Mesenchymal stem cell (in vitro differentiated cells and primary cell): ENCODE measurements around the gene PUS7.

Experiments
- DNase-seq: peaks from one replicate; pipeline ENCODE4 v3.0.0-alpha.2; 2013
- H2AFZ ChIP-seq: one replicate; pipeline ENCODE4 v1.6.1; 2013; ENCODE audit warnings: low read depth, mild to moderate bottlenecking, control low read depth, inconsistent platforms, low read length, moderate library complexity
- H2AK5ac ChIP-seq: 2 replicates; pipeline ENCODE4 v1.6.1; 2013; ENCODE audit warnings: low read length, moderate library complexity, mild to moderate bottlenecking, inconsistent platforms; ENCODE audit not compliant: severe bottlenecking
- H2BK120ac ChIP-seq: one replicate; pipeline ENCODE4 v1.6.1; 2013; ENCODE audit warnings: low read depth, mild to moderate bottlenecking, inconsistent platforms, low read length, moderate library complexity
- H2BK12ac ChIP-seq, 2 experiments: one replicate each; pipeline ENCODE4 v1.6.1; 2013; ENCODE audit warnings: inconsistent platforms in 2 of 2, low read length in 2 of 2, mild to moderate bottlenecking in 2 of 2, moderate library complexity in 2 of 2, control low read depth in 1 of 2
- H2BK15ac ChIP-seq: one replicate; pipeline ENCODE4 v1.6.1; 2013; ENCODE audit warnings: mild to moderate bottlenecking, low read depth, inconsistent platforms; ENCODE audit not compliant: poor library complexity, severe bottlenecking
- H2BK5ac ChIP-seq: 2 replicates; pipeline ENCODE4 v1.6.1; 2013; ENCODE audit warnings: low read depth, mild to moderate bottlenecking, low read length, control low read depth, inconsistent platforms; ENCODE audit not compliant: poor library complexity, severe bottlenecking
- H3K14ac ChIP-seq, 2 experiments: one replicate each; pipeline ENCODE4 v1.6.1; 2013; ENCODE audit warnings: inconsistent platforms in 2 of 2, low read length in 2 of 2, control low read depth in 1 of 2, mild to moderate bottlenecking in 1 of 2, moderate library complexity in 1 of 2
- H3K18ac ChIP-seq, 2 experiments: one replicate each; pipeline ENCODE4 v1.6.1; 2013; ENCODE audit warnings: inconsistent platforms in 2 of 2, low read length in 2 of 2, control low read depth in 1 of 2, low read depth in 1 of 2, mild to moderate bottlenecking in 1 of 2
- H3K23ac ChIP-seq, 2 experiments: one replicate each; pipeline ENCODE4 v1.6.1; 2013; ENCODE audit warnings: inconsistent platforms in 2 of 2, low read length in 2 of 2, mild to moderate bottlenecking in 2 of 2, moderate library complexity in 2 of 2, control low read depth in 1 of 2
- H3K27ac ChIP-seq: 2 replicates; pipeline ENCODE4 v1.5.1; 2013; ENCODE audit warnings: mild to moderate bottlenecking, moderate library complexity, low read length, control low read depth, inconsistent platforms; ENCODE audit not compliant: poor library complexity, severe bottlenecking
- H3K27me3 ChIP-seq, 2 experiments: 2 replicates each; pipeline versions ENCODE4 v1.6.1 to v1.7.0; 2013; ENCODE audit warnings: low read length in 2 of 2, mild to moderate bottlenecking in 2 of 2, moderate library complexity in 2 of 2, control low read depth in 1 of 2, inconsistent platforms in 1 of 2; ENCODE audit not compliant: control insufficient read depth in 1 of 2, insufficient read depth in 1 of 2
- H3K36me3 ChIP-seq, 2 experiments: 2 replicates each; pipeline versions ENCODE4 v1.6.1 to v1.7.0; 2013; ENCODE audit warnings: low read length in 2 of 2, control low read depth in 1 of 2, inconsistent platforms in 1 of 2, low read depth in 1 of 2, mild to moderate bottlenecking in 1 of 2; ENCODE audit not compliant: insufficient read depth in 2 of 2, control insufficient read depth in 1 of 2
- H3K4ac ChIP-seq, 2 experiments: one replicate each; pipeline ENCODE4 v1.6.1; 2013; ENCODE audit warnings: inconsistent platforms in 2 of 2, low read length in 2 of 2, mild to moderate bottlenecking in 2 of 2, moderate library complexity in 2 of 2, control low read depth in 1 of 2, low read depth in 1 of 2
- H3K4me1 ChIP-seq: 2 replicates; pipeline ENCODE4 v1.6.1; 2013; ENCODE audit warnings: low read depth, low read length, control low read depth; ENCODE audit not compliant: control insufficient read depth, insufficient read depth
- H3K4me2 ChIP-seq: 2 replicates; pipeline ENCODE4 v1.6.1; 2013; ENCODE audit warnings: low read length, mild to moderate bottlenecking, inconsistent platforms; ENCODE audit not compliant: poor library complexity, severe bottlenecking
- H3K4me3 ChIP-seq, 2 experiments: 2 replicates each; pipeline versions ENCODE4 v1.5.1 to v1.7.0; 2013; ENCODE audit warnings: low read length in 2 of 2, mild to moderate bottlenecking in 2 of 2, control low read depth in 1 of 2, low read depth in 1 of 2; ENCODE audit not compliant: insufficient read depth in 1 of 2
- H3K79me1 ChIP-seq: replicated peaks from 2 replicates; pipeline ENCODE4 v1.6.1; 2013; ENCODE audit warnings: mild to moderate bottlenecking, control low read depth, low read length, inconsistent platforms; ENCODE audit not compliant: poor library complexity, severe bottlenecking
- H3K9ac ChIP-seq: 2 replicates; pipeline ENCODE4 v1.7.0; 2013; ENCODE audit warnings: mild to moderate bottlenecking, low read length, moderate library complexity
- H3K9me3 ChIP-seq: 2 replicates; pipeline ENCODE4 v1.7.0; 2013; ENCODE audit warnings: mild to moderate bottlenecking, low read length; ENCODE audit not compliant: control insufficient read depth
- H4K8ac ChIP-seq: one replicate; pipeline ENCODE4 v1.6.1; 2013; ENCODE audit warnings: inconsistent platforms, mild to moderate bottlenecking, low read length, moderate library complexity
- H4K91ac ChIP-seq: one replicate; pipeline ENCODE4 v1.6.1; 2013; ENCODE audit warnings: mild to moderate bottlenecking, low read length, inconsistent platforms
- WGBS: methylation state at CpG from one replicate; pipeline ENCODE4 v1.1.7; 2013; ENCODE audit warnings: mixed read lengths; 5-methylcytosine and 5-hydroxymethylcytosine counted together

Gene PUS7

DNA sequence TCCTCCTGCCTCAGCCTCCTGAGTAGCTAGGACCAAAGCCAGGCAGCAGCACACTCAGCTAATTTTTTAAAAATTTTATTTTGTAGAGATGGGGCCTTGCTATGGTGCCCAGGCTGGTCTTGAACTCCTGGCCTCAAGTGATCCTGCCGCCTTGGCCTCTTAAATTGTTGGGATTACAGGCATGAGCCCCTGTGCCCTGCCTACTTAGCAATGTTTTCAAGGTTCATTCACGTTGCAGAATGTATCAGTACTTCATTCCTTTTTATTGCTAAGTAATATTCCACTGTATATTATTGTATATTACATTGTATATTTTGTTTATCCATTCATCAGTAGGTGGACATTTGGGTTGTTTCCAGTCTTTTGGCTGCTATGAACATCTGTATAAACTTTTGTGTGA lies 44.2 kb downstream of the PUS7 start:
- Histone ChIP-seq H3K27me3 (no peaks in the 10 kb centered on the region), H3K9me3 (no peaks in the 10 kb centered on the region)
- 100% methylated on average over 1 of the region's 2 CpGs for WGBS

GRCh38 chr7:105474045-105474444 lies 48.0 kb downstream of the PUS7 start:
- H3K18ac ChIP-seq: no peak overlapping the region
- H3K27ac ChIP-seq: no peak overlapping the region
- no peak overlapping the region for H3K4me2 ChIP-seq
- H3K9ac ChIP-seq: no peak overlapping the region
- no peak overlapping the region for H2BK5ac ChIP-seq
- no peak for DNase-seq
- no CpG with 5 or more reads among the region's 1 CpG for WGBS
- no peak overlapping the region for H2AK5ac ChIP-seq
- H3K4me3 ChIP-seq: no peak overlapping the region
- no peak overlapping the region for H2AFZ ChIP-seq
- peaks cover 4% of the 10 kb centered on the region for H3K79me1 ChIP-seq
- peaks cover 6% of the 10 kb centered on the region for H3K4me1 ChIP-seq
- H4K8ac ChIP-seq: no peak overlapping the region
- peaks cover 14 to 20% of the 10 kb centered on the region in 2 experiments for H3K36me3 ChIP-seq
- no peaks in the 10 kb centered on the region for H3K9me3 ChIP-seq
- H2BK15ac ChIP-seq: no peak overlapping the region
- no peak overlapping the region for H3K14ac ChIP-seq
- no peak overlapping the region for H4K91ac ChIP-seq
- H3K4ac ChIP-seq: no peak overlapping the region
- no peak overlapping the region for H2BK120ac ChIP-seq
- H3K27me3 ChIP-seq: no peaks in the 10 kb centered on the region
- no peak overlapping the region for H2BK12ac ChIP-seq
- H3K23ac ChIP-seq: no peak overlapping the region

More for the DNA sequence above, 44.2 kb downstream of the PUS7 start:
- peaks cover 14 to 32% of the 10 kb centered on the region in 2 experiments for H3K36me3 ChIP-seq
- H3K23ac ChIP-seq: no peak overlapping the region
- H2BK12ac ChIP-seq: no peak overlapping the region
- H3K79me1 ChIP-seq: peaks cover 7% of the 10 kb centered on the region
- H3K4me3 ChIP-seq: no peak overlapping the region
- no peak overlapping the region for H3K14ac ChIP-seq
- no peak overlapping the region for H2BK120ac ChIP-seq
- H2AK5ac ChIP-seq: no peak overlapping the region
- no peak overlapping the region for H3K4ac ChIP-seq
- H3K4me1 ChIP-seq: peaks cover 7% of the 10 kb centered on the region
- no peak overlapping the region for H2BK15ac ChIP-seq
- H2BK5ac ChIP-seq: no peak overlapping the region
- H4K91ac ChIP-seq: no peak overlapping the region
- H3K9ac ChIP-seq: no peak overlapping the region
- no peak overlapping the region for H2AFZ ChIP-seq
- no peak overlapping the region for H3K27ac ChIP-seq
- no peak overlapping the region for H3K18ac ChIP-seq
- no peak overlapping the region for H4K8ac ChIP-seq
- DNase-seq: no peak
- no peak overlapping the region for H3K4me2 ChIP-seq

DNA sequence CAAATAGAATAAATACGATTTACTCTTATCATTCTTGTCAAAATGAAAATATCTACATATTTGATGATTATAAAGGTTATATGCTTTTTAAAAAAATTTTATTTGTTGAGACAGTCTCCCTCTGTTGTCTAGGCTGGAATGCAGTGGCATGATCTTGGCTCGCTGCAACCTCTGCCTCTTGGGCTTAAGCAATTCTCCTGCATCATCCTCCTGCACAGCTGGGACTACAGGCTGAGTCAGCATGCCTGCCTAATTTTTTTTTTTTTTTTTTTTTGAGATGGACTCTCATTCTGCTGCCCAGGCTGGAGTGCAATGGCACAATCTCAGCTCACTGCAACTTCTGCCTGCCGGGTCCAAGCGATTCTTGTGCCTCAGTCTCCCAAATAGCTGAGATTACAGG lies 48.9 kb downstream of the PUS7 start:
- Histone ChIP-seq H3K4ac (no peak overlapping the region), H2BK15ac (no peak overlapping the region), H2BK5ac (no peak overlapping the region), H2BK120ac (no peak overlapping the region), H4K8ac (no peak overlapping the region), H2AFZ (no peak overlapping the region), H3K27ac (peak overlapping the region; percentile 25), H4K91ac (no peak overlapping the region), H2AK5ac (no peak overlapping the region), H3K4me3 (no peak overlapping the region), H3K9me3 (no peaks in the 10 kb centered on the region), H3K4me1 (peaks cover 6% of the 10 kb centered on the region), H3K4me2 (no peak overlapping the region), H3K18ac (no peak overlapping the region), H3K36me3 (peaks cover 14% of the 10 kb centered on the region in 2 experiments), H3K9ac (peak overlapping the region; percentile 60), H3K79me1 (peaks cover 4% of the 10 kb centered on the region), H3K23ac (no peak overlapping the region), H3K27me3 (no peaks in the 10 kb centered on the region), H3K14ac (no peak overlapping the region), H2BK12ac (no peak overlapping the region)
- DNase-seq: peak; percentile 85
- whole genome bisulfite sequencing: 76% methylated on average over 3 of the region's 4 CpGs

GRCh38 chr7:105470846-105471245 lies 51.2 kb downstream of the PUS7 start:
- H3K9ac ChIP-seq: no peak overlapping the region
- WGBS: 100% methylated on average over 2 of the region's 4 CpGs

More at GRCh38 chr7:105470846-105471245, 51.2 kb downstream of the PUS7 start:
- no peak overlapping the region for H4K91ac ChIP-seq
- H3K79me1 ChIP-seq: peaks cover 3% of the 10 kb centered on the region
- no peak overlapping the region for H2BK12ac ChIP-seq
- no peaks in the 10 kb centered on the region for H3K9me3 ChIP-seq
- no peak overlapping the region for H3K18ac ChIP-seq
- H2AK5ac ChIP-seq: peak overlapping the region; percentile 94
- H3K23ac ChIP-seq: no peak overlapping the region
- no peak overlapping the region for H3K4me3 ChIP-seq
- H4K8ac ChIP-seq: no peak overlapping the region
- peaks cover 15 to 16% of the 10 kb centered on the region in 2 experiments for H3K36me3 ChIP-seq
- H3K4ac ChIP-seq: no peak overlapping the region
- no peak overlapping the region for H2AFZ ChIP-seq
- H2BK5ac ChIP-seq: no peak overlapping the region
- no peaks in the 10 kb centered on the region for H3K27me3 ChIP-seq
- H3K14ac ChIP-seq: no peak overlapping the region
- no peak overlapping the region for H2BK120ac ChIP-seq
- no peak overlapping the region for H2BK15ac ChIP-seq
- peaks cover 6% of the 10 kb centered on the region for H3K4me1 ChIP-seq
- H3K27ac ChIP-seq: peak overlapping the region; percentile 37
- DNase-seq: no peak
- H3K4me2 ChIP-seq: no peak overlapping the region
